Adrenal gland (tissue), 12 donors: ENCODE measurements around the gene PSD2. TPM values are rescaled to one million over a fixed set of nuclear protein-coding genes. Genes with fewer than 3 reads are reported as not detected.

Experiments used
- DNase-seq, 7 donors: peaks; one replicate each; pipeline ENCODE4 v3.0.0-alpha.2; 2019 to 2020
- H3K27ac ChIP-seq, 5 donors: fragments of 200-600 bp; sonication (generic) in 4 of 5; 1 replicate in 3 of 5; 2 replicates in 2 of 5; pipeline versions ENCODE4 v1.5.1 to v1.8.0; 2016 to 2020; ENCODE audit warnings: mild to moderate bottlenecking in 1 of 5
- H3K27me3 ChIP-seq: fragments of 200-600 bp; 2 replicates; pipeline ENCODE4 v1.8.0; 2021
- H3K36me3 ChIP-seq, 2 donors: fragments of 200-600 bp; replicated peaks in 1 of 2; 1 replicate in 1 of 2; 2 replicates in 1 of 2; pipeline versions ENCODE4 v1.5.1 to v1.8.0; 2018 to 2022
- H3K4me1 ChIP-seq, 2 donors: fragments of 200-600 bp; replicated peaks in 1 of 2; 1 replicate in 1 of 2; 2 replicates in 1 of 2; pipeline versions ENCODE4 v1.5.1 to v1.8.0; 2018 to 2021
- H3K4me3 ChIP-seq, 4 donors: fragments of 200-600 bp; sonication (generic) in 3 of 4; one replicate each; pipeline ENCODE4 v1.5.1; 2016 to 2018
- H3K9me3 ChIP-seq, 3 donors: fragments of 200-600 bp; sonication (generic) in 1 of 3; replicated peaks in 1 of 3; 1 replicate in 2 of 3; 2 replicates in 1 of 3; pipeline versions ENCODE4 v1.5.1 to v1.8.0; 2016 to 2021
- CTCF ChIP-seq, 6 experiments: fragments of 450-650 bp in 4 of 6; fragments of 200-600 bp in 2 of 6; sonication (generic) in 1 of 6; IDR thresholded peaks; 1 replicate in 5 of 6; 2 replicates in 1 of 6; pipeline versions ENCODE4 v1.5.1 to v1.8.0; 2016 to 2021; ENCODE audit warnings: antibody characterized with exemption in 6 of 6, mild to moderate bottlenecking in 2 of 6, moderate library complexity in 1 of 6
- POLR2A ChIP-seq, 2 donors: fragments of 450-650 bp; IDR thresholded peaks; one replicate each; pipeline ENCODE4 v1.6.1; 2017; ENCODE audit warnings: antibody characterized with exemption in 2 of 2, mild to moderate bottlenecking in 2 of 2, moderate library complexity in 1 of 2
- WGBS, 4 donors: extraction: QIAGEN DNeasy Blood & Tissue Kit in 2 of 4; methylation state at CpG; one replicate each; pipeline versions ENCODE4 v1.1.5 to v1.1.7; 2013 to 2017; 5-methylcytosine and 5-hydroxymethylcytosine counted together
- intact Hi-C, 2 donors: fragments of 100-400 bp; cut with DNase I; formaldehyde crosslinking; loops; one replicate each; pipeline versions ENCODE4 v1.14.1 to v1.15.0; 2022 to 2023
- polyA plus RNA-seq, 3 donors: library from polyadenylated mRNA; stranded (reverse); fragments of 200-250 nt in 2 of 3; fragments of 350-450 nt in 1 of 3; fragmentation: Illumina TruSeq in 1 of 3; extraction: RNeasy Lipid Tissue Mini Kit (QIAGEN cat#74804) in 1 of 3; gene quantifications; one replicate each; pipeline ENCODE4 v1.2.3, GENCODE V29; 2013 to 2014
- total RNA-seq, 9 donors: library from RNA; depleted of rRNA in 4 of 9; stranded (reverse); fragments of >200 nt in 4 of 9; fragments of 120-200 nt in 1 of 9; fragmentation: NEBNext Ultra II Directional in 1 of 9; extraction: Animal tissue kit (Norgen Biotek cat#: 25700) in 1 of 9; gene quantifications; one replicate each; pipeline versions ENCODE4 v1.1.0 to v1.2.4, GENCODE V29; 2013 to 2023
- donor health status: healthy with polysubstance abuse.
- donor health status: Bipolar disorder and iron deficiency.
- donor health status: DM: yes; HTN: yes; CAD: no.
- donor health status: DM: no; HTN: no; CAD: no.
- donor health status: DM: no; HTN: no; CAD: no.
- donor health status: DM: yes; HTN: yes; CAD: no.

Gene PSD2
- total and polyA plus RNA-seq, 12 donors, result 0.11 to 0.46 (median 0.24) TPM; not detected in 5

- intact Hi-C loops, result no loop called here
- no peak for TF ChIP-seq CTCF (IDR thresholded peaks at IDR 0.05)
- no peak for TF ChIP-seq POLR2A (IDR thresholded peaks at IDR 0.05)
- WGBS, 4 donors, result 77 to 79% (median 78%) methylated on average over 6 to 7 of the region's 7 CpGs
- Histone ChIP-seq H3K27me3 (no peaks in the 10 kb centered on the region), H3K9me3 (no peaks in the 10 kb centered on the region), H3K4me3 (no peak overlapping the region), H3K27ac (no peak overlapping the region), H3K36me3 (no peaks in the 10 kb centered on the region), H3K4me1 (peaks cover 0 to 7% of the 10 kb centered on the region in 2 donors)
- no peak for DNase-seq
Measured at GRCh38 chr5:139775872-139776271, 19.7 kb upstream of the PSD2 start.

GRCh38 chr5:139776861-139777260 lies 18.7 kb upstream of the PSD2 start:
- WGBS, 4 donors, result 89 to 100% (median 100%) methylated on average over 1 of the region's 1 CpG
- Histone ChIP-seq H3K27me3 (no peaks in the 10 kb centered on the region), H3K36me3 (no peaks in the 10 kb centered on the region), H3K4me3 (no peak overlapping the region), H3K9me3 (no peaks in the 10 kb centered on the region), H3K4me1 (peaks cover 0 to 7% of the 10 kb centered on the region in 2 donors), H3K27ac (no peak overlapping the region)
- DNase-seq, result no peak
- TF ChIP-seq POLR2A (IDR thresholded peaks at IDR 0.05) (no peak), CTCF (IDR thresholded peaks at IDR 0.05) (no peak)
- intact Hi-C loops, result no loop called here

GRCh38 chr5:139783436-139783965 lies 12.1 kb upstream of the PSD2 start:
- 56 to 64% (median 63%) methylated on average over 7 of the region's 7 CpGs for WGBS, 4 donors
- TF ChIP-seq CTCF (IDR thresholded peaks at IDR 0.05) (no peak), POLR2A (IDR thresholded peaks at IDR 0.05) (no peak)
- Histone ChIP-seq H3K4me3 (no peak overlapping the region), H3K27ac (no peak overlapping the region), H3K27me3 (no peaks in the 10 kb centered on the region), H3K4me1 (no peaks in the 10 kb centered on the region), H3K36me3 (no peaks in the 10 kb centered on the region), H3K9me3 (no peaks in the 10 kb centered on the region)
- intact Hi-C loops, result loop anchor here in 1 of 2 donors (10.0 kb wide), 1 partner anchor 371 kb away; no protein-coding TSS in a partner anchor
- DNase-seq, result no peak

GRCh38 chr5:139784488-139784887 lies 11.1 kb upstream of the PSD2 start:
- 91 to 95% (median 92%) methylated on average over 3 of the region's 3 CpGs for WGBS, 4 donors
- Histone ChIP-seq H3K27ac (no peak overlapping the region), H3K9me3 (no peaks in the 10 kb centered on the region), H3K27me3 (no peaks in the 10 kb centered on the region), H3K36me3 (no peaks in the 10 kb centered on the region), H3K4me1 (no peaks in the 10 kb centered on the region), H3K4me3 (no peak overlapping the region)
- TF ChIP-seq POLR2A (IDR thresholded peaks at IDR 0.05), result no peak
- intact Hi-C loops, result loop anchor here in 1 of 2 donors (10.0 kb wide), 1 partner anchor 370 kb away; no protein-coding TSS in a partner anchor
- no peak for DNase-seq

- TF ChIP-seq CTCF (IDR thresholded peaks at IDR 0.05) (no peak), POLR2A (IDR thresholded peaks at IDR 0.05) (no peak)
- H3K27me3 ChIP-seq, result no peaks in the 10 kb centered on the region
- H3K9me3 ChIP-seq, result no peaks in the 10 kb centered on the region
- intact Hi-C loops, result loop anchor here (5.0 to 10.0 kb wide), 4 partner anchors 55 to 370 kb away; no protein-coding TSS in a partner anchor
- WGBS, 4 donors, result 11 to 40% (median 14%) methylated on average over 1 to 5 of the region's 5 CpGs
- H3K4me3 ChIP-seq, result peak overlapping the region in 1 of 4 donors; percentile 63
- H3K27ac ChIP-seq, result no peak overlapping the region
- H3K36me3 ChIP-seq, result no peaks in the 10 kb centered on the region
- no peaks in the 10 kb centered on the region for H3K4me1 ChIP-seq
- peak in 1 of 7 donors; percentile 14 for DNase-seq
Measured at GRCh38 chr5:139787257-139787567, 8.4 kb upstream of the PSD2 start.
